ENCODE results near the gene ARHGAP22. TPM values are rescaled to one million over a fixed set of nuclear protein-coding genes. Genes with fewer than 3 reads are reported as not detected.
A peak's percentile ranks its signal among the peaks of the same experiment; 100 is the strongest.

The ARHGAP22 gene
- total RNA-seq, 1 donor from 2014 or later, result 64.5 TPM

GRCh38 chr10:48485711-48486110 is 119.2 kb downstream of the ARHGAP22 start:
- DNase-seq (ENCODE audit: extremely low read depth, low read depth, low spot score), result no peak

- DNase-seq (ENCODE audit: extremely low read depth, low read depth, low spot score), result no peak
Measured at GRCh38 chr10:48484911-48485310, 120.0 kb downstream of the ARHGAP22 start.

DNA sequence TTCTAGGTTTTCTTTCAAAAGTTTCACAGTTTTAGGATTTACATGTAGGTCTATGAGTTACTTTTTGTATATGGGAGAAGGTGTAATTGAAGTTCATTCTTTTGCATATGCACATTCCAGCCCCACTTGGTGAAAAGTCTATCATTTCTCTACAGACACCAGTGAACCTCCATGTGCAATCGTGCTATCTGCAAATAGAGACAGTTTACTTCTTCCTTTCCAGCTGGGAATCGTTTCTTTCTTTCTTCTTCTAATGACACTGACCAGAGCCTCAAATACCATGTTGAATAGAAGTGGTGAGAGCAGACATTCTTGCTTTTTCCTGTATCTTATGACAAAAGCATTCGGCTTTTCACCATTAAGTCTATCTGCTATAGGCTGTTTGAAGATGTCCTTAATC is 122.7 kb downstream of the ARHGAP22 start:
- DNase-seq (ENCODE audit: extremely low read depth, low read depth, low spot score), result no peak

DNA sequence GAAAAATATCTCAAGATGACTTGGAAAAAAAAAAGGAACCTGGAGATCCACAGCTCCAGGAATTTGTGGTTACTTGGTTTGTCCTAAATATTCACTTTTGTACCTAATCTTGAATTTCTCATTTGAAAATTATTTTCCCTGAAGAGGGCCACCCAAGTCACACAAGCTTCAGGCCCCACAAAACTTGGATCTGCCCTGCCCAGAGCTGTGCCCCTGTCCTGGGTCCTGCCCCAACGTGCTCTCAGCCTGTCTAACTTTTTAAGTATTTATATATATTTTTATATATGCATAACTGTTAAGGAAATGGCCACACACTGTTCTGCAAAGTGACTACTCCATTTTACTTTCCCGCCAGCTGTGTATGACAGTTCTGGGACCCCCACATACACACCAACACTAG is 123.5 kb downstream of the ARHGAP22 start:
- no peak for DNase-seq (ENCODE audit: extremely low read depth, low read depth, low spot score)

GRCh38 chr10:48480397-48481374 is 124.2 kb downstream of the ARHGAP22 start:
- DNase-seq (ENCODE audit: extremely low read depth, low read depth, low spot score), result no peak

GRCh38 chr10:48478980-48479811 is 125.7 kb downstream of the ARHGAP22 start:
- DNase-seq (ENCODE audit: extremely low read depth, low read depth, low spot score), result no peak

- no peak for DNase-seq (ENCODE audit: extremely low read depth, low read depth, low spot score)
Measured at GRCh38 chr10:48478469-48478868, 126.4 kb downstream of the ARHGAP22 start.

DNA sequence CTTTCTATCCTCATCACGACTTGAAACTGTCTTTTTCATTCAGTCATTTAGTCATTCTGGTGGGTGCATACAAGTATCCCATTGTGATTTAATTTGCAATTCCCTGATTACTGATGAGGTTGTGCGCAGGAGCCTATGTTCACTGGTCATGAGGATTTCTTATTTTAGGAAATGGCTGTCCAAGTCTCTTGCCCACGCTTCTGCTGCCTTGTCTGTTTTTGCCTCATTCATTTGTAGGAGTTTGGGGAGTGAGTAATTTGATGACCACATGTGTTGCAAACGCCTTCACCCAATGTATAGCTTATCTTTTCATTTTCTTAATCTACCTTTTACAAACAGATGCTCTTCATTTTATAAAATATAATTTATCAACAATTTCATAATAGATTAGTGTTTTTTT is 127.3 kb downstream of the ARHGAP22 start:
- no peak for DNase-seq (ENCODE audit: extremely low read depth, low read depth, low spot score)

- no peak for DNase-seq (ENCODE audit: extremely low read depth, low read depth, low spot score)
Measured at GRCh38 chr10:48477141-48477540, 127.7 kb downstream of the ARHGAP22 start.

- DNase-seq (ENCODE audit: extremely low read depth, low read depth, low spot score), result no peak
Measured at GRCh38 chr10:48476279-48476982, 128.4 kb downstream of the ARHGAP22 start.

- DNase-seq (ENCODE audit: extremely low read depth, low read depth, low spot score), result no peak
Measured at GRCh38 chr10:48475943-48476278, 129.0 kb downstream of the ARHGAP22 start.

DNA sequence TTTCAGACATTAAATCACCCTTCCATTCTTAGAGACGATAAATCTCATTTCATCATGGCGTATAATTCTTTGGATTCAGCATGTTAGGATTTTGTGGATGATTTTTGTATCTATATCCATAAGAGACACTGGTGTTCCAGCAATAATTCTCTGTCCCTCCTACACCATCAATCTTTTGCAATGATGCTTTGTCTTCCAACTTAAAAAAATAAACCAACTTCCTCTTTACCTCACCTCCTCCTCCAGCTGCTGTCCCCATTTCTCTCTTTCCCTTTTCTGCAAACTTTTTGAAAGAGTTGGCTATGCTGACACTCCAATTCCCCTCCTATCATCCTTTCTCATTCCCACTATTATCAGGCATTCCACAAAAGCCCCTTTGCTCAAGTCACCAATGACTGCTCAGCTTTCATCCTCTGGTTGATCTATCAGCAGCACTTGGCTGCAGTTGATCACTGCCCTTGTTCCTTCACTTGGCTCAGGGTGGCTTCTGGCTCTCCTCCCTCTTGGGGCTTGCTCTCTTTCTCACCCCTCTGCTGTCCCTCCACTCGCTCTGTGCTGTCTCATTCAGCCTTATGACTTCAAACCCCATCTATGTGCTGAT is 130.0 kb downstream of the ARHGAP22 start:
- DNase-seq (ENCODE audit: extremely low read depth, low read depth, low spot score), result no peak

- no peak for DNase-seq (ENCODE audit: extremely low read depth, low read depth, low spot score)
Measured at GRCh38 chr10:48473704-48474103, 131.2 kb downstream of the ARHGAP22 start.

DNA sequence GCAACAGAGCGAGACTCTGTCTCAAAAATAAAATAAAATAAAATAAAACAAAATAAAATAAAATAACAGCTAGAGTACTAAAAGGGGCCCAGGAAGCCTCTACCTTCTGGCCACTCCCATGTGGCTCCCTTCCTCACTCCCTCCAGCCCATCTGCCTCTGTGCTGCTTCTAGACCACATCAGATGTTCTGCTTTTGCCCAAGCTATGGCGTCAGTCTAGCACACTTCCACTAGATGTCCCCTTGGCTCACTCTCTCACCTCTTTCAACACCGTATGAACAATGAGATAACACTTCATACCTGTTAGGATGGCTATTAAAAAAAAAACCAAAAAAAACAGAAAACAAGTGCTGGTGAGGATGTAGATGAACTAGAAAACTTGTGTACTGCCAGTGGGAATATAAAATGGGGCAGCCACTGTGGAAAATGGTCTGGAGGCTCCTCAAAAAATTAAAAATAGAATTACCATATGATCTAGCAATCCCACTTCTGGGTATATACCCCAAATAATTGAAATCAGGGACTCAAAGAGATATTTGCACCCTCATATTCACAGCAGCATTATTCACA is 132.3 kb downstream of the ARHGAP22 start:
- no peak for DNase-seq (ENCODE audit: extremely low read depth, low read depth, low spot score)

GRCh38 chr10:48470893-48471805 is 133.7 kb downstream of the ARHGAP22 start:
- DNase-seq (ENCODE audit: extremely low read depth, low read depth, low spot score), result no peak

- peak; percentile 33 for DNase-seq (ENCODE audit: extremely low read depth, low read depth, low spot score)
Measured at GRCh38 chr10:48470115-48470892, 134.6 kb downstream of the ARHGAP22 start.

- DNase-seq (ENCODE audit: extremely low read depth, low read depth, low spot score), result no peak
Measured at GRCh38 chr10:48469516-48470020, 135.3 kb downstream of the ARHGAP22 start.

GRCh38 chr10:48468866-48469511 is 135.9 kb downstream of the ARHGAP22 start:
- no peak for DNase-seq (ENCODE audit: extremely low read depth, low read depth, low spot score)
